NCI-H748 treated with DMSO at 0.1 percent for 48 hours (cell line): Measurements from ENCODE around the gene NTF4.
A peak's percentile ranks its signal among the peaks of the same experiment; 100 is the strongest.
"Not testable (repeated sequence)": the region's sequence is repeated elsewhere in the genome, so short reads cannot be mapped to it uniquely, and the experiment has no call there.

Experiments
- DNase-seq: peaks from one replicate; lab custom pipeline; 2025; lab: John Stamatoyannopoulos, UW

Gene NTF4

GRCh38 chr19:49020931-49021895 is 43.4 kb downstream of the NTF4 start:
- DNase-seq, result no peak

- DNase-seq, result no peak
Measured at GRCh38 chr19:49020342-49020741, 44.3 kb downstream of the NTF4 start.

DNA sequence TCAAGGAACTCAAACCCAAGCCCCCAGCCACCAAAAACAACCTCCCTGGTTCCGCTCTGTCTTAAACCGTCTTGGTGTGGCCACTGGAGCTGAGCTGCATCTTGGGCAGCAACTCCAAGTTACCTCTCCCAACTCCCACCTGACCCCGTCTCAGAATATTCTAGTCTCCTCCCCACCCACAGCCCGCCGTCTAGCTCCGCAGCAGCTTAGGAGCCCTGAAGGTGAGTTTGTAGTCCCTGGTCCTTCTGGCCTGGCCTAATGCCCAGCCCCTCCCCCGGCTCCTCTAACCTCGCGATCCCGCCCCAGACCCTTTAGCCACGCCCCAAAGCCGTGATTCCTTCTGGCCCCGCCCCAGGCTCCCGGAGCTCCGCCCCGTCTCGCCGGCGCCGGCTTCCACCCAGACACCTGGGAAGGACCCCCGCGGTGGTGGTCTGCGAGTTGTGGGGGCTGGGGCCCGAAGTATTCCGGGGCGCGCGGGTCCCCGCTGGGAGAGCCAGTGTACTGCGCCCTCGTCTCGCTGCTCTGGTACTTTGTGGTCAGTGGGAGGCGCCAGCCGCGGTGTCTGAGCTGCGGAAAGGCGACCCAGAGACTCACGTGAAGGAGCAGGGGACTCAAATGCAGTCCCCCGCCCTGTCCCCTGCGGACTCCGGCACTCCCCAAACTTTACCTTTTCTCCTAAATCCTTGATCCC is 45.2 kb downstream of the NTF4 start:
- peak; percentile 39 for DNase-seq

DNA sequence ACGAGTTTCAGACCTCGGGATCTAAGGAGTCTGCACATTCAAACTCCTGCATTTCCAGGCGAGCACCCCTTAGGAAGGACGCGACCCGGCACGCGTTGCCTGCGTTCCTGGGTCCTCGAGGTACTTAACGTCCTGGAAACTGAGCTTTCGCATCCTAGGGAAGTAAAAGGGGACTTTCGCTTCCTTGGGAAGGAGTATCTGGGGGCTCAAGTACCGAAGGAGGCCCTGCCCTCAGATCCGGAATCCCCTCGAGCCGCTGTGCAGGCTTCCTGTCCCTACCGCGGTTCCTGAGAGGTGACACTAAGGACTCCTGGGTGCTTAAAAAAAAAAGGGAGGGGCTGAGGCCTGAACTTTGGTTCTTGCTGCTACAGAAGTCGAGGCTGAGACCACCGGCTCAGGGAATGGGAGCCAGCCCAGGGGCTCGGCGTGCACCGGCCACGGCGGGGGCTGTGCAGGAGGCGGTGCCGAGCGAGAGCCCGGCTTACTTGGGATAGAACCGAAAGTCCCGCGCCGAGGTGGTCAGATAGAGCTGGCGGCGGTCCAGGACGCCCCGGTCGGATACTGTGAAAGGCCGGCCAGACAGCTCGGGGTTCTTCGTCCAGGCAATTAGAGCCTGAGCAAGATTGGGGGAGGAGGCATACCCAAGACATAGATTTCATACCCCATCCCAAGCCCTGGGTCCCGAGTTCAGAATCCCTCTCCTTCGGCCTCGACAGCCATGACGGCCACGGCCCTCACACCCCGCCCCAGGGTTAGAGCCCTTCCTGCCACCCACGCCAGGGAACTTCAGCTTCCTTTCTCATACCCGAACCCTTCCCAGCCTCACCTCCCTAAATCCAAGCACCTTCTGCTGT is 46.0 kb downstream of the NTF4 start:
- DNase-seq, result not testable (repeated sequence)

- DNase-seq, result peak; percentile 31
Measured at GRCh38 chr19:49017666-49018351, 46.8 kb downstream of the NTF4 start.

DNA sequence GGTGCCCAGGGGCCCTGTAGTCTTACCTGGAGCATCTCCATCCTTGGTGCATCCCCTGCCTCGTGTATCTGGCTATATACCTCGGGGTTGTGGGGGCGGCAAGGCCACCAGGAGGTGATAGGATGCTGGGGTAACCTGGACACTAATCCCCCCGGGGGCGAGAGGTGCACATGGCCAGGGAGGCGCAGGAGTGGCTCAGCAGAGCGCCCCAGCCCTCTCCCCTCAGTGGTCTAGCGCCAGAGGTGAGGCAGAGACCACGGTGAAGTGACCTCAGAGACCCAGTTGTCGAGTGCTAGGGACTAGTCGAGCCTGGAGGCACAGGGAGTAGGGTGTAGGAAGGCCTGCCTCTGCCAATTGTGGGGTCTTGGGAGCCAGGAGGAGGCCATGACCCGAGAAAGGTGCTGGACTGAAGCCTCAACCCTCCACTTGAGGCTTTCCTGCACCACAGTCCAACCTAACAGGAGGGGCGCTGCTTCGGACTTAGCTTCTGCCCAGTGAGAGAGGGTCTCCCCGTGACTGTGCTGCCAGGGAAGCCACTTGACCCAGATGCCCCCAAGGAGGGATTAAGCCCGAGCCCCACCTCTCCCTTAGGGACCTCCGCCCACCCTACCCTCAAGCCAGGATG is 47.5 kb downstream of the NTF4 start, which contains the start of gene LHB:
Gene LHB (minus strand): TSS at position 51 of the 625 bp plus-strand sequence. CDS start 10 bp downstream, at position 41.
- no peak for DNase-seq

- DNase-seq, result no peak
Measured at GRCh38 chr19:49016067-49016839, 48.4 kb downstream of the NTF4 start.

DNA sequence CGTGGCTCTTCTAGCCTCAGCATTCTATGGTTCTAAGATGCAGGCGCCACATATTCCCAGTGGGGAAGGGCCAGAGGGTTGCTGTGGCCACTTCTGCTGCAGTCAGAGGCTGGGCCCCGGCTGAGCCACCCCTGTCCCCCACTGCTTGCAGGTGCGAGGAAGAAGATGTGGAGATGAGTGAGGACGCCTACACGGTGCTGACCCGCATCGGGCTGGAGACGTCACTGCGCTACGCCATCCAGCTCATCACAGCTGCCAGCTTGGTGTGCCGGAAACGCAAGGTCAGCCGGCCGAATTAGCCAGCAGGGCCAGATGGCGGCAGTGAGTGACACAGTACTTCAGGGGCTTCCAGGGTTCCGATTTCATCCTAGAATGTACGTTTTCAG is 49.8 kb downstream of the NTF4 start:
- DNase-seq, result no peak

- no peak for DNase-seq
Measured at GRCh38 chr19:49014123-49014869, 50.3 kb downstream of the NTF4 start.

GRCh38 chr19:49011194-49011593 is 53.4 kb downstream of the NTF4 start:
- DNase-seq, result no peak
